Immature natural killer cell (primary cell): ENCODE results near the gene HLA-DMA. TPM values are rescaled to one million over a fixed set of nuclear protein-coding genes. Genes with fewer than 3 reads are reported as not detected.
A peak's percentile ranks its signal among the peaks of the same experiment; 100 is the strongest.

Experiments
- DNase-seq, 3 donors: peaks; one replicate each; pipeline ENCODE4 v3.0.0; 2022; ENCODE audit warnings: mixed read lengths in 1 of 3
- H3K27ac Mint-ChIP-seq, 6 donors: one replicate each; pipeline ENCODE4 v1.8.0; 2020; ENCODE audit warnings: mixed read lengths in 6 of 6, mild to moderate bottlenecking in 5 of 6, inconsistent platforms in 4 of 6, moderate library complexity in 3 of 6
- H3K27me3 Mint-ChIP-seq, 3 donors: one replicate each; pipeline ENCODE4 v1.8.0; 2020 to 2021; ENCODE audit warnings: low read depth in 3 of 3, mild to moderate bottlenecking in 3 of 3, mixed read lengths in 3 of 3, moderate library complexity in 3 of 3, inconsistent platforms in 1 of 3
- H3K36me3 Mint-ChIP-seq, 3 donors: one replicate each; pipeline ENCODE4 v1.8.0; 2020; ENCODE audit warnings: mixed read lengths in 3 of 3, inconsistent platforms in 2 of 3, mild to moderate bottlenecking in 2 of 3
- H3K4me1 Mint-ChIP-seq, 2 donors: one replicate each; pipeline ENCODE4 v1.8.0; 2020; ENCODE audit warnings: inconsistent platforms in 2 of 2, mild to moderate bottlenecking in 2 of 2, mixed read lengths in 2 of 2, moderate library complexity in 1 of 2
- H3K4me3 Mint-ChIP-seq, 5 donors: one replicate each; pipeline ENCODE4 v1.8.0; 2020; ENCODE audit warnings: mild to moderate bottlenecking in 5 of 5, mixed read lengths in 5 of 5, inconsistent platforms in 3 of 5, moderate library complexity in 3 of 5
- H3K9me3 Mint-ChIP-seq, 6 donors: one replicate each; pipeline ENCODE4 v1.8.0; 2020; ENCODE audit warnings: mild to moderate bottlenecking in 6 of 6, mixed read lengths in 6 of 6, inconsistent platforms in 4 of 6, moderate library complexity in 3 of 6
- polyA plus RNA-seq, 3 donors: library from polyadenylated mRNA; unstranded; fragments of 300-500 nt; fragmentation: Illumina TruSeq; gene quantifications; one replicate each; pipeline ENCODE4 v1.2.3, GENCODE V29; 2021

HLA-DMA gene
- polyA plus RNA-seq, 3 donors from 2014 or later = 39.2 to 78.7 (median 69.7) TPM

GRCh38 chr6:32980488-32981038 lies 27.7 kb upstream of the HLA-DMA start:
- H3K27me3 Mint-ChIP-seq = peaks cover 4 to 28% (median 4%) of the 10 kb centered on the region in 3 donors
- peak overlapping the region in 5 of 6 donors; percentile 30 to 55 (median 53) for H3K27ac Mint-ChIP-seq
- DNase-seq = no peak
- no peaks in the 10 kb centered on the region for H3K9me3 Mint-ChIP-seq
- peaks cover 42 to 52% (median 51%) of the 10 kb centered on the region in 3 donors for H3K36me3 Mint-ChIP-seq
- H3K4me3 Mint-ChIP-seq = no peak overlapping the region
- peaks cover 48 to 65% of the 10 kb centered on the region in 2 donors for H3K4me1 Mint-ChIP-seq

GRCh38 chr6:32979720-32980487 lies 27.0 kb upstream of the HLA-DMA start:
- Mint-ChIP-seq H3K9me3 (no peaks in the 10 kb centered on the region), H3K27me3 (peaks cover 3 to 29% (median 4%) of the 10 kb centered on the region in 3 donors), H3K4me1 (peaks cover 54 to 72% of the 10 kb centered on the region in 2 donors), H3K27ac (peak overlapping the region in 5 of 6 donors; percentile 40 to 86 (median 56)), H3K36me3 (peaks cover 48 to 58% (median 57%) of the 10 kb centered on the region in 3 donors), H3K4me3 (no peak overlapping the region)
- DNase-seq = no peak

GRCh38 chr6:32977953-32978324 lies 25.0 kb upstream of the HLA-DMA start:
- H3K4me1 Mint-ChIP-seq = peaks cover 64 to 83% of the 10 kb centered on the region in 2 donors
- peak overlapping the region in 2 of 5 donors; percentile 9 to 11 for H3K4me3 Mint-ChIP-seq
- DNase-seq = no peak
- H3K27me3 Mint-ChIP-seq = peaks cover 9 to 40% (median 16%) of the 10 kb centered on the region in 3 donors
- H3K27ac Mint-ChIP-seq = peak overlapping the region in 5 of 6 donors; percentile 43 to 86 (median 85)
- peaks cover 0 to 1% (median 0%) of the 10 kb centered on the region in 6 donors for H3K9me3 Mint-ChIP-seq
- peaks cover 63 to 75% (median 74%) of the 10 kb centered on the region in 3 donors for H3K36me3 Mint-ChIP-seq

GRCh38 chr6:32977272-32977952 lies 24.5 kb upstream of the HLA-DMA start:
- H3K4me1 Mint-ChIP-seq = peaks cover 64 to 83% of the 10 kb centered on the region in 2 donors

GRCh38 chr6:32976334-32977069 lies 23.6 kb upstream of the HLA-DMA start:
- H3K4me3 Mint-ChIP-seq = peak overlapping the region; percentile 44 to 99 (median 94)
- H3K27me3 Mint-ChIP-seq = peaks cover 23 to 49% (median 30%) of the 10 kb centered on the region in 3 donors
- peaks cover 64 to 77% of the 10 kb centered on the region in 2 donors for H3K4me1 Mint-ChIP-seq
- peak overlapping the region; percentile 77 to 100 (median 88) for H3K27ac Mint-ChIP-seq
- peaks cover 0 to 2% (median 0%) of the 10 kb centered on the region in 6 donors for H3K9me3 Mint-ChIP-seq
- peaks cover 61 to 84% (median 76%) of the 10 kb centered on the region in 3 donors for H3K36me3 Mint-ChIP-seq
- no peak for DNase-seq

More at GRCh38 chr6:32977272-32977952, 24.5 kb upstream of the HLA-DMA start:
- Mint-ChIP-seq H3K4me3 (peak overlapping the region in 4 of 5 donors; percentile 9 to 49 (median 18)), H3K27me3 (peaks cover 14 to 45% (median 21%) of the 10 kb centered on the region in 3 donors), H3K27ac (peak overlapping the region in 5 of 6 donors; percentile 22 to 89 (median 85)), H3K9me3 (peaks cover 0 to 2% (median 0%) of the 10 kb centered on the region in 6 donors), H3K36me3 (peaks cover 65 to 80% (median 79%) of the 10 kb centered on the region in 3 donors)
- no peak for DNase-seq

GRCh38 chr6:32975886-32976285 lies 23.0 kb upstream of the HLA-DMA start:
- H3K36me3 Mint-ChIP-seq = peaks cover 61 to 88% (median 79%) of the 10 kb centered on the region in 3 donors
- peaks cover 0 to 2% (median 0%) of the 10 kb centered on the region in 6 donors for H3K9me3 Mint-ChIP-seq
- peak overlapping the region; percentile 86 to 100 (median 94) for H3K27ac Mint-ChIP-seq
- peak overlapping the region; percentile 92 to 99 (median 95) for H3K4me3 Mint-ChIP-seq
- peaks cover 68 to 77% of the 10 kb centered on the region in 2 donors for H3K4me1 Mint-ChIP-seq
- H3K27me3 Mint-ChIP-seq = peaks cover 30 to 55% (median 34%) of the 10 kb centered on the region in 3 donors
- no peak for DNase-seq

GRCh38 chr6:32974541-32975308 lies 21.8 kb upstream of the HLA-DMA start:
- Mint-ChIP-seq H3K27ac (peak overlapping the region; percentile 89 to 100 (median 100)), H3K36me3 (peaks cover 56 to 77% (median 72%) of the 10 kb centered on the region in 3 donors), H3K4me3 (peak overlapping the region; percentile 92 to 99 (median 95)), H3K27me3 (peaks cover 37 to 61% (median 43%) of the 10 kb centered on the region in 3 donors), H3K4me1 (peaks cover 71 to 72% of the 10 kb centered on the region in 2 donors), H3K9me3 (peaks cover 0 to 2% (median 0%) of the 10 kb centered on the region in 6 donors)
- DNase-seq = no peak

- Mint-ChIP-seq H3K9me3 (peaks cover 0 to 2% (median 0%) of the 10 kb centered on the region in 6 donors), H3K27ac (peak overlapping the region; percentile 89 to 100 (median 100)), H3K27me3 (peaks cover 41 to 68% (median 51%) of the 10 kb centered on the region in 3 donors), H3K36me3 (peaks cover 53 to 71% (median 67%) of the 10 kb centered on the region in 3 donors), H3K4me3 (peak overlapping the region; percentile 92 to 99 (median 95)), H3K4me1 (peaks cover 68 to 72% of the 10 kb centered on the region in 2 donors)
- peak; percentile 50 to 54 (median 53) for DNase-seq
These were observed 21.1 kb upstream of the HLA-DMA start for GRCh38 chr6:32974016-32974333.

GRCh38 chr6:32973144-32974015 lies 20.5 kb upstream of the HLA-DMA start:
- DNase-seq = peak; percentile 60 to 62 (median 61)
- peaks cover 49 to 65% (median 61%) of the 10 kb centered on the region in 3 donors for H3K36me3 Mint-ChIP-seq
- H3K4me3 Mint-ChIP-seq = peak overlapping the region; percentile 92 to 99 (median 95)
- peak overlapping the region; percentile 89 to 100 (median 100) for H3K27ac Mint-ChIP-seq
- H3K4me1 Mint-ChIP-seq = peaks cover 62 to 68% of the 10 kb centered on the region in 2 donors
- peaks cover 0 to 2% (median 0%) of the 10 kb centered on the region in 6 donors for H3K9me3 Mint-ChIP-seq
- H3K27me3 Mint-ChIP-seq = peaks cover 43 to 67% (median 54%) of the 10 kb centered on the region in 3 donors

GRCh38 chr6:32972353-32973143 lies 19.7 kb upstream of the HLA-DMA start:
- peak in 1 of 3 donors; percentile 70 for DNase-seq
- H3K9me3 Mint-ChIP-seq = peaks cover 0 to 2% (median 0%) of the 10 kb centered on the region in 6 donors
- peaks cover 48 to 66% (median 63%) of the 10 kb centered on the region in 3 donors for H3K27me3 Mint-ChIP-seq
- H3K36me3 Mint-ChIP-seq = peaks cover 42 to 56% (median 52%) of the 10 kb centered on the region in 3 donors
- H3K4me3 Mint-ChIP-seq = peak overlapping the region; percentile 92 to 99 (median 95)
- H3K27ac Mint-ChIP-seq = peak overlapping the region; percentile 89 to 100 (median 100)
- peaks cover 58 to 65% of the 10 kb centered on the region in 2 donors for H3K4me1 Mint-ChIP-seq
